Loucy (cell line): ENCODE data around the gene RNF13.

Experiments used
- CTCF ChIP-seq: fragments of 200-600 bp; sonication (generic); conservative IDR thresholded peaks from 2 replicates; pipeline ENCODE4 v1.5.1; 2014; ENCODE audit warnings: mild to moderate bottlenecking, antibody characterized with exemption, low read length
- EZH2phosphoT487 ChIP-seq: fragments of 200-600 bp; IDR thresholded peaks from 2 replicates; pipeline ENCODE4 v1.6.1; 2018; ENCODE audit warnings: antibody characterized with exemption, mild to moderate bottlenecking, moderate library complexity, borderline replicate concordance

- no peak for TF ChIP-seq EZH2phosphoT487
- TF ChIP-seq CTCF, result no peak
These were observed 88.8 kb downstream of the RNF13 start for GRCh38 chr3:149901770-149902169.
